Measurements from ENCODE around the gene MEIOSIN.

Gene MEIOSIN

GRCh38 chr19:45771311-45771933 is 38.2 kb downstream of the MEIOSIN start:
- H3K27ac ChIP-seq = peak overlapping the region; percentile 87
- TF ChIP-seq CTCF (conservative IDR thresholded peaks at IDR 0.05) (no peak), ZFX (IDR thresholded peaks at IDR 0.05) (no peak)

- H3K27ac ChIP-seq = no peak overlapping the region
- TF ChIP-seq CTCF (conservative IDR thresholded peaks at IDR 0.05) = no peak
- TF ChIP-seq ZFX (IDR thresholded peaks at IDR 0.05) = no peak
Observed at GRCh38 chr19:45772130-45772840, 39.0 kb downstream of the MEIOSIN start.

- TF ChIP-seq CTCF (conservative IDR thresholded peaks at IDR 0.05) = no peak
- TF ChIP-seq ZFX (IDR thresholded peaks at IDR 0.05) = no peak
- no peak overlapping the region for H3K27ac ChIP-seq
Observed at GRCh38 chr19:45772912-45773311, 39.7 kb downstream of the MEIOSIN start.

- H3K27ac ChIP-seq = no peak overlapping the region
- TF ChIP-seq ZFX (IDR thresholded peaks at IDR 0.05) (no peak), CTCF (conservative IDR thresholded peaks at IDR 0.05) (no peak)
Observed at GRCh38 chr19:45773384-45773783, 40.1 kb downstream of the MEIOSIN start.

- TF ChIP-seq ZFX (IDR thresholded peaks at IDR 0.05) (no peak), CTCF (conservative IDR thresholded peaks at IDR 0.05) (no peak; the same call in 1 of the 2 replicates)
- H3K27ac ChIP-seq = no peak overlapping the region
Observed at GRCh38 chr19:45774765-45775164, 41.5 kb downstream of the MEIOSIN start.

GRCh38 chr19:45777395-45777961 is 44.2 kb downstream of the MEIOSIN start:
- no peak for TF ChIP-seq CTCF (conservative IDR thresholded peaks at IDR 0.05)
- no peak for TF ChIP-seq ZFX (IDR thresholded peaks at IDR 0.05)
- H3K27ac ChIP-seq = no peak overlapping the region

- no peak for TF ChIP-seq CTCF (conservative IDR thresholded peaks at IDR 0.05)
- TF ChIP-seq ZFX (IDR thresholded peaks at IDR 0.05) = no peak
- no peak overlapping the region for H3K27ac ChIP-seq
Observed at GRCh38 chr19:45778010-45778661, 44.9 kb downstream of the MEIOSIN start.

Data from C4-2B (cell line).